A673 (cell line): ENCODE results near the gene SPATA2. TPM values are rescaled to one million over a fixed set of nuclear protein-coding genes. Genes with fewer than 3 reads are reported as not detected.

Source experiments
- BruUV-seq: library from RNA; stranded (reverse); fragments of 400-500 nt; replicated peaks from 2 replicates; lab custom pipeline; 2021; lab: Mats Ljungman, UMichigan
- CTCF ChIA-PET: fragments of 300-600 bp; sonication (Branson Sonifier 250); formaldehyde crosslinking; loops from one replicate; lab custom pipeline; 2022; ENCODE audit warnings: antibody characterized with exemption; lab: Charles Lee
- POLR2A ChIA-PET: fragments of 300-600 bp; sonication (Branson Sonifier 250); formaldehyde crosslinking; loops from one replicate; lab custom pipeline; 2022; ENCODE audit warnings: antibody characterized with exemption; ENCODE audit not compliant: low non-redundant PET; lab: Charles Lee
- DNase-seq: peaks from one replicate; pipeline ENCODE4 v3.0.0-alpha.2; 2015; ENCODE audit warnings: low spot score
- H3K27ac ChIP-seq: fragments of 200-600 bp; sonication (generic); 2 replicates; pipeline ENCODE4 v1.5.1; 2016; ENCODE audit warnings: mixed run types, low read depth, mild to moderate bottlenecking, mixed read lengths, antibody characterized with exemption, low read length; ENCODE audit not compliant: poor library complexity, severe bottlenecking
- H3K27me3 ChIP-seq: fragments of 200-600 bp; sonication (generic); replicated peaks from 2 replicates; pipeline ENCODE4 v1.6.1; 2017; ENCODE audit warnings: mixed run types, low read depth, mild to moderate bottlenecking, mixed read lengths, antibody characterized with exemption, low read length; ENCODE audit not compliant: insufficient read depth, poor library complexity
- H3K36me3 ChIP-seq: fragments of 200-600 bp; sonication (generic); 2 replicates; pipeline ENCODE4 v1.6.1; 2016; ENCODE audit warnings: mixed run types, mild to moderate bottlenecking, mixed read lengths, antibody characterized with exemption, low read length; ENCODE audit not compliant: insufficient read depth, poor library complexity, severe bottlenecking
- H3K4me1 ChIP-seq: fragments of 200-600 bp; sonication (generic); 2 replicates; pipeline ENCODE4 v1.6.1; 2017; ENCODE audit warnings: mixed run types, mild to moderate bottlenecking, mixed read lengths, antibody characterized with exemption, low read length; ENCODE audit not compliant: insufficient read depth, poor library complexity, severe bottlenecking
- H3K4me3 ChIP-seq: fragments of 200-600 bp; sonication (generic); 2 replicates; pipeline ENCODE4 v1.5.1; 2016; ENCODE audit warnings: low read depth, mixed run types, mild to moderate bottlenecking, mixed read lengths, low read length; ENCODE audit not compliant: poor library complexity, severe bottlenecking
- H3K9me3 ChIP-seq: fragments of 200-600 bp; sonication (generic); 2 replicates; pipeline ENCODE4 v1.6.1; 2016; ENCODE audit warnings: mixed run types, low read depth, mild to moderate bottlenecking, mixed read lengths, antibody characterized with exemption, low read length; ENCODE audit not compliant: poor library complexity, severe bottlenecking
- EZH2 ChIP-seq: fragments of 200-600 bp; sonication (generic); IDR thresholded peaks from 2 replicates; pipeline ENCODE4 v1.6.1; 2017; ENCODE audit warnings: borderline replicate concordance, low read depth, mild to moderate bottlenecking, mixed read lengths, antibody characterized with exemption, low read length; ENCODE audit not compliant: poor library complexity, severe bottlenecking
- intact Hi-C: fragments of 100-400 bp; cut with micrococcal nuclease; formaldehyde crosslinking; loops from one replicate; pipeline ENCODE4 v1.10.0; 2022; ENCODE audit not compliant: unreplicated experiment
- total RNA-seq: library from RNA; stranded (reverse); gene quantifications from 2 replicates; pipeline ENCODE4 v1.2.3, GENCODE V29; 2021
- TF ChIP-seq, protein P1 (sequence below): fragments of 300-800, 200-600 bp; sonication (generic); conservative IDR thresholded peaks from 2 replicates; pipeline ENCODE4 v1.5.1; 2017; ENCODE audit warnings: low read depth, mild to moderate bottlenecking, antibody characterized with exemption, low read length, moderate library complexity, mixed read lengths

Gene SPATA2
- total RNA-seq, 1 experiment from 2014 or later, result 9.2 TPM

DNA sequence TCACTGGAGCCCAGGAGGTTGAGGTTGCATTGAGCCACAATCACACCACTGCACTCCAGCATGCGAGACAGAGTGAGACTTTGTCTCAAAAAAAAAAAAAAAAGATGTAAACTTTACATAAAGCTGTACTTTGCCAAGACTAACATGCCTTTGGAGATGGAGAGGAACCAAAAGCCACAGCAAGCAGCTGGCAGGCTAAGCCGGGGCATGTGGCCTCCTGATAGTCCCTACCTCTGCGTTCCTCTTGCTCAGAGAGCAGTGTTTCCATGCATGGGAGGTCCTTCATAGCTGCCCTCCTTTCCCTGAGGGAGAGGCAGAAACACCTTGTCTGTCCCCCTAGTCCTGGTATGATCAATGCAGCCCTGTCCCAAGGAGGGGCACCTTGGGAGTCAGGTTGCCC is 35.2 kb downstream of the SPATA2 start:
- ChIA-PET CTCF (interaction anchor here (0.6 kb wide), 2 partner anchors 31 to 269 kb away, joined by 3 to 5 read pairs; no protein-coding TSS in a partner anchor), POLR2A (interaction anchor here (0.6 kb wide), 1 partner anchor 519 kb away, joined by 4 read pairs; no protein-coding TSS in a partner anchor)
- Histone ChIP-seq H3K27ac (no peak overlapping the region), H3K36me3 (no peaks in the 10 kb centered on the region), H3K4me1 (no peaks in the 10 kb centered on the region), H3K4me3 (no peak overlapping the region), H3K27me3 (no peaks in the 10 kb centered on the region), H3K9me3 (no peaks in the 10 kb centered on the region)
- TF ChIP-seq, protein P1, sequence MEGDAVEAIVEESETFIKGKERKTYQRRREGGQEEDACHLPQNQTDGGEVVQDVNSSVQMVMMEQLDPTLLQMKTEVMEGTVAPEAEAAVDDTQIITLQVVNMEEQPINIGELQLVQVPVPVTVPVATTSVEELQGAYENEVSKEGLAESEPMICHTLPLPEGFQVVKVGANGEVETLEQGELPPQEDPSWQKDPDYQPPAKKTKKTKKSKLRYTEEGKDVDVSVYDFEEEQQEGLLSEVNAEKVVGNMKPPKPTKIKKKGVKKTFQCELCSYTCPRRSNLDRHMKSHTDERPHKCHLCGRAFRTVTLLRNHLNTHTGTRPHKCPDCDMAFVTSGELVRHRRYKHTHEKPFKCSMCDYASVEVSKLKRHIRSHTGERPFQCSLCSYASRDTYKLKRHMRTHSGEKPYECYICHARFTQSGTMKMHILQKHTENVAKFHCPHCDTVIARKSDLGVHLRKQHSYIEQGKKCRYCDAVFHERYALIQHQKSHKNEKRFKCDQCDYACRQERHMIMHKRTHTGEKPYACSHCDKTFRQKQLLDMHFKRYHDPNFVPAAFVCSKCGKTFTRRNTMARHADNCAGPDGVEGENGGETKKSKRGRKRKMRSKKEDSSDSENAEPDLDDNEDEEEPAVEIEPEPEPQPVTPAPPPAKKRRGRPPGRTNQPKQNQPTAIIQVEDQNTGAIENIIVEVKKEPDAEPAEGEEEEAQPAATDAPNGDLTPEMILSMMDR, result no peak
- no peak for TF ChIP-seq EZH2
- no TSS peak for BruUV-seq
- intact Hi-C loops, result no loop called here
- DNase-seq, result no peak

DNA sequence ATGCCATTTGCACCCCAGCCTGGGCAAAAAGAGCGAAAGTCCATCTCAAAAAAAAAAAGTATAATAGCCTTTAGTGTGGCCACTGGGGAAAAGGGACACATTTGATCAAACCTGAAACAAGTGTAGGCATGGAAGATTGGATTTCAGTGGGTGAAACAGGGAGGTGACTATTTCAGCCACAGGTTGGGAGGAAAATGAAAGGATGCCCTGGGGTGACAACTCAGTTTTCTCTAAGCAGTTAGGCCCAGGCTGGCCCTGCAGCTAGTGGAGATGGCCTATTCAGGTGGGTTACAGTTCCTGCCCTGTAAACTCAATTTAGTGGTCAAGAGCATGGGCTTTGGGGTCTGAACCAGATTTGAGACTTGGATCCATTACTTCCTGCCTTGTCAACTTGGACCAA is 36.4 kb downstream of the SPATA2 start:
- Histone ChIP-seq H3K4me3 (no peak overlapping the region), H3K27ac (no peak overlapping the region), H3K27me3 (no peaks in the 10 kb centered on the region), H3K9me3 (no peaks in the 10 kb centered on the region), H3K36me3 (no peaks in the 10 kb centered on the region), H3K4me1 (no peaks in the 10 kb centered on the region)
- no peak for DNase-seq
- POLR2A ChIA-PET, result interaction anchor here (0.7 kb wide), 1 partner anchor 14 kb away, joined by 6 read pairs; no protein-coding TSS in a partner anchor
- intact Hi-C loops, result no loop called here
- TF ChIP-seq EZH2, result no peak
- no TSS peak for BruUV-seq
- CTCF ChIA-PET, result no interaction called here

DNA sequence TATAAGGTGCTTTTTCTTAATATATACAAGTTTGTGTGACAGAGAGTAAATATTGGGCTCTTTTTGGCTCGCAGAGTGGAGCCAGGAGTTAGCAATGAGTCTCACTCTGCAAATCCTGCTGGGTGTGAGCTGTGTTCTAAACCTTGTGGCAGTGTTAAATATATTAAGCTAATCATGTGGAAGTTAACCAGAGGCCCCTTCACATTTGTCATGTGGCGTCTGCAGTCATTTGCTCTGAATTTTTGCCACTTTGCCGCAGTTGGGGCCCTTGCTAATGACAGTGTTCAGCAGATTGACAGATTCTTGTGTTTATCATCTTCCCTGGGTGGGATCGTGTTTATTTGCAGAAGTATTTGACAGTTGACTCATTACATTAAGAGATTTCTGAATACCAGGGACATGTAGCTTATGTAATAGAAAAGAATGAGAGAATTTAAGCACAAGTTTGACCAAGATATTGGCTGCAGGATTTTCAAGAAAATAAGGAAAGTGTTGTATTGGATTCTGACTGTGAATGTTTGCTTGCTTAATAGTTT is 37.9 kb downstream of the SPATA2 start:
- TF ChIP-seq EZH2, result no peak
- TF ChIP-seq, protein P1, result no peak
- H3K9me3 ChIP-seq, result no peaks in the 10 kb centered on the region
- intact Hi-C loops, result no loop called here
- CTCF ChIA-PET, result no interaction called here
- no peak overlapping the region for H3K27ac ChIP-seq
- no TSS peak for BruUV-seq
- POLR2A ChIA-PET, result no interaction called here
- no peak overlapping the region for H3K4me3 ChIP-seq
- DNase-seq, result no peak
- H3K36me3 ChIP-seq, result no peaks in the 10 kb centered on the region
- no peaks in the 10 kb centered on the region for H3K27me3 ChIP-seq
- no peaks in the 10 kb centered on the region for H3K4me1 ChIP-seq

DNA sequence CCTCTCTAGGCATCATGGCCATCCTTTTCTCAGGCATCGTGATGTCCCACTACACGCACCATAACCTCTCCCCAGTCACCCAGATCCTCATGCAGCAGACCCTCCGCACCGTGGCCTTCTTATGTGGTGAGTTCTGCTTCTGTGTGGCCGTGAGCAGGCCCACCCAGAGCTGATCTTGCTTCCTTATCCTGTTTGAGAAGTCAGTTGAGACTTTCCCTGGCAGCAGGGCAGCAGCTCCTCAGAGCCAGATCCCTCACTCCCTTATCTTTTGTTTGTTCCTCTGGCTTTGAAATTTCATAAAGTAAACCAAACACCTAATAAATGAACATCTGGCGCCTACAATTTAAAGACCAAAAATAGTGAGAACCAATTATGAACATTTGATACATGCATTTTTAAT is 40.6 kb downstream of the SPATA2 start:
- no peaks in the 10 kb centered on the region for H3K36me3 ChIP-seq
- TF ChIP-seq, protein P1, result no peak
- no peak for TF ChIP-seq EZH2
- BruUV-seq, result no TSS peak
- H3K27ac ChIP-seq, result no peak overlapping the region
- H3K4me3 ChIP-seq, result no peak overlapping the region
- H3K4me1 ChIP-seq, result no peaks in the 10 kb centered on the region
- ChIA-PET CTCF (no interaction called here), POLR2A (interaction anchor here (0.7 kb wide), 1 partner anchor 309 kb away, joined by 3 read pairs; no protein-coding TSS in a partner anchor)
- no peaks in the 10 kb centered on the region for H3K27me3 ChIP-seq
- H3K9me3 ChIP-seq, result no peaks in the 10 kb centered on the region
- DNase-seq, result no peak
- intact Hi-C loops, result no loop called here
